HL-60 (cell line): ENCODE data around the gene TMED3.

Experiments used
- DNase-seq, 2 experiments: peaks; one replicate each; pipeline ENCODE4 v3.0.0-alpha.2; 2010 to 2020; ENCODE audit warnings: low read depth in 1 of 2, low spot score in 1 of 2
- H3K27ac ChIP-seq: fragments of 250-450 bp; sonication (Bioruptor Pico); replicated peaks from 2 replicates; pipeline ENCODE4 v1.5.1; 2020; ENCODE audit warnings: mild to moderate bottlenecking, moderate library complexity
- H3K27me3 ChIP-seq: fragments of 250-450 bp; sonication (Bioruptor Pico); 2 replicates; pipeline ENCODE4 v1.5.1; 2021; ENCODE audit warnings: mild to moderate bottlenecking, moderate library complexity; ENCODE audit not compliant: insufficient read depth, poor library complexity, severe bottlenecking
- H3K4me3 ChIP-seq: replicated peaks from 2 replicates; pipeline ENCODE4 v1.5.1; 2011; ENCODE audit warnings: mild to moderate bottlenecking, control low read depth, low read length; ENCODE audit not compliant: insufficient read depth
- GABPA ChIP-seq: IDR thresholded peaks from 2 replicates; pipeline ENCODE4 v1.6.1; 2012; ENCODE audit warnings: low read depth
- POLR2AphosphoS5 ChIP-seq: IDR thresholded peaks from 2 replicates; pipeline ENCODE4 v1.6.1; 2012; ENCODE audit warnings: low read depth
- SPI1 ChIP-seq: IDR thresholded peaks from 2 replicates; pipeline ENCODE4 v1.6.1; 2012; ENCODE audit warnings: low read depth, mild to moderate bottlenecking, borderline replicate concordance
- TF ChIP-seq, protein P1 (sequence below): IDR thresholded peaks from 2 replicates; pipeline ENCODE4 v1.6.1; 2012; ENCODE audit warnings: low read depth; ENCODE audit not compliant: insufficient replicate concordance
- TF ChIP-seq, protein P2 (sequence below): IDR thresholded peaks from one replicate; pipeline ENCODE4 v1.5.1; 2011; ENCODE audit warnings: low read length, control low read depth, inconsistent platforms; ENCODE audit not compliant: insufficient read depth

The TMED3 gene

GRCh38 chr15:79339588-79340314 lies 28.8 kb downstream of the TMED3 start:
- TF ChIP-seq SPI1, result no peak
- TF ChIP-seq, protein P1, sequence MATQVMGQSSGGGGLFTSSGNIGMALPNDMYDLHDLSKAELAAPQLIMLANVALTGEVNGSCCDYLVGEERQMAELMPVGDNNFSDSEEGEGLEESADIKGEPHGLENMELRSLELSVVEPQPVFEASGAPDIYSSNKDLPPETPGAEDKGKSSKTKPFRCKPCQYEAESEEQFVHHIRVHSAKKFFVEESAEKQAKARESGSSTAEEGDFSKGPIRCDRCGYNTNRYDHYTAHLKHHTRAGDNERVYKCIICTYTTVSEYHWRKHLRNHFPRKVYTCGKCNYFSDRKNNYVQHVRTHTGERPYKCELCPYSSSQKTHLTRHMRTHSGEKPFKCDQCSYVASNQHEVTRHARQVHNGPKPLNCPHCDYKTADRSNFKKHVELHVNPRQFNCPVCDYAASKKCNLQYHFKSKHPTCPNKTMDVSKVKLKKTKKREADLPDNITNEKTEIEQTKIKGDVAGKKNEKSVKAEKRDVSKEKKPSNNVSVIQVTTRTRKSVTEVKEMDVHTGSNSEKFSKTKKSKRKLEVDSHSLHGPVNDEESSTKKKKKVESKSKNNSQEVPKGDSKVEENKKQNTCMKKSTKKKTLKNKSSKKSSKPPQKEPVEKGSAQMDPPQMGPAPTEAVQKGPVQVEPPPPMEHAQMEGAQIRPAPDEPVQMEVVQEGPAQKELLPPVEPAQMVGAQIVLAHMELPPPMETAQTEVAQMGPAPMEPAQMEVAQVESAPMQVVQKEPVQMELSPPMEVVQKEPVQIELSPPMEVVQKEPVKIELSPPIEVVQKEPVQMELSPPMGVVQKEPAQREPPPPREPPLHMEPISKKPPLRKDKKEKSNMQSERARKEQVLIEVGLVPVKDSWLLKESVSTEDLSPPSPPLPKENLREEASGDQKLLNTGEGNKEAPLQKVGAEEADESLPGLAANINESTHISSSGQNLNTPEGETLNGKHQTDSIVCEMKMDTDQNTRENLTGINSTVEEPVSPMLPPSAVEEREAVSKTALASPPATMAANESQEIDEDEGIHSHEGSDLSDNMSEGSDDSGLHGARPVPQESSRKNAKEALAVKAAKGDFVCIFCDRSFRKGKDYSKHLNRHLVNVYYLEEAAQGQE, result no peak
- no peak for TF ChIP-seq GABPA
- TF ChIP-seq POLR2AphosphoS5, result no peak
- TF ChIP-seq, protein P2, sequence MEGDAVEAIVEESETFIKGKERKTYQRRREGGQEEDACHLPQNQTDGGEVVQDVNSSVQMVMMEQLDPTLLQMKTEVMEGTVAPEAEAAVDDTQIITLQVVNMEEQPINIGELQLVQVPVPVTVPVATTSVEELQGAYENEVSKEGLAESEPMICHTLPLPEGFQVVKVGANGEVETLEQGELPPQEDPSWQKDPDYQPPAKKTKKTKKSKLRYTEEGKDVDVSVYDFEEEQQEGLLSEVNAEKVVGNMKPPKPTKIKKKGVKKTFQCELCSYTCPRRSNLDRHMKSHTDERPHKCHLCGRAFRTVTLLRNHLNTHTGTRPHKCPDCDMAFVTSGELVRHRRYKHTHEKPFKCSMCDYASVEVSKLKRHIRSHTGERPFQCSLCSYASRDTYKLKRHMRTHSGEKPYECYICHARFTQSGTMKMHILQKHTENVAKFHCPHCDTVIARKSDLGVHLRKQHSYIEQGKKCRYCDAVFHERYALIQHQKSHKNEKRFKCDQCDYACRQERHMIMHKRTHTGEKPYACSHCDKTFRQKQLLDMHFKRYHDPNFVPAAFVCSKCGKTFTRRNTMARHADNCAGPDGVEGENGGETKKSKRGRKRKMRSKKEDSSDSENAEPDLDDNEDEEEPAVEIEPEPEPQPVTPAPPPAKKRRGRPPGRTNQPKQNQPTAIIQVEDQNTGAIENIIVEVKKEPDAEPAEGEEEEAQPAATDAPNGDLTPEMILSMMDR, result peak; percentile 89
- no peaks in the 10 kb centered on the region for H3K27me3 ChIP-seq
- no peak overlapping the region for H3K27ac ChIP-seq
- H3K4me3 ChIP-seq, result no peak overlapping the region
- DNase-seq, result peak in 1 of 2 experiments; percentile 23

GRCh38 chr15:79340315-79340602 lies 29.3 kb downstream of the TMED3 start:
- TF ChIP-seq, protein P1, result no peak
- H3K27ac ChIP-seq, result no peak overlapping the region
- no peak overlapping the region for H3K4me3 ChIP-seq
- no peak for DNase-seq
- no peaks in the 10 kb centered on the region for H3K27me3 ChIP-seq

DNA sequence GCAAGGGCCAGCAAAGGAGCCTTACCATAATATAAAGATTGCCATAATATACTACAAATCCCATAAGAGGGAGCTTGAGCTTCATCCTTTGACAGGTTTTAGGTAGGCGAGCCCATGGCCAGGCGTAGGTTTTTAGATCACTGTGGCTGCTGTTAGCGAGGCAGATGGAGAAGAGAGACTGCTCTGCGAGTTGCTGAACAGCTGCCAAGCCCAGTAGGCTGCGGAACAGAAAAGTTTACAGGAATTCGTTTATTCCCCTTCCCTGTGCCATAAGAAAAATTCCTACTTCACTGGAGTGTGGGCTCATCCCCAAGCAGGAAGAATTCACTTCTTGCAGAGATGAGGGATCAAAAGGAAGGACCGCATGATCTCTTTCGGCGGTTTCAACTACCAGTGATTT lies 30.5 kb downstream of the TMED3 start:
- Histone ChIP-seq H3K27ac (no peak overlapping the region), H3K4me3 (no peak overlapping the region), H3K27me3 (no peaks in the 10 kb centered on the region)
- DNase-seq, result no peak
- no peak for TF ChIP-seq SPI1
- TF ChIP-seq, protein P1, result no peak
- TF ChIP-seq POLR2AphosphoS5, result no peak
- TF ChIP-seq GABPA, result no peak
- TF ChIP-seq, protein P2, result no peak
